Liver (tissue), 9 donors: ENCODE measurements around the gene PRKD1. TPM values are rescaled to one million over a fixed set of nuclear protein-coding genes. Genes with fewer than 3 reads are reported as not detected.

Experiments
- DNase-seq: peaks from one replicate; pipeline ENCODE4 v3.0.0-alpha.2; 2017; ENCODE audit warnings: low spot score
- H3K27ac ChIP-seq, 2 donors: one replicate each; pipeline ENCODE4 v1.7.0; 2013; ENCODE audit warnings: inconsistent platforms in 2 of 2, low read length in 2 of 2, control low read depth in 1 of 2, low read depth in 1 of 2, mild to moderate bottlenecking in 1 of 2
- H3K27me3 ChIP-seq, 4 donors: one replicate each; pipeline versions ENCODE4 v1.6.1 to v1.7.0; 2013; ENCODE audit warnings: low read length in 3 of 4, inconsistent platforms in 1 of 4, mild to moderate bottlenecking in 1 of 4, moderate library complexity in 1 of 4; ENCODE audit not compliant: control insufficient read depth in 4 of 4, insufficient read depth in 4 of 4
- H3K36me3 ChIP-seq, 4 donors: one replicate each; pipeline versions ENCODE4 v1.6.1 to v1.7.0; 2013; ENCODE audit warnings: low read length in 3 of 4, mild to moderate bottlenecking in 3 of 4, low read depth in 1 of 4, moderate library complexity in 1 of 4; ENCODE audit not compliant: control insufficient read depth in 4 of 4, insufficient read depth in 3 of 4
- H3K4me1 ChIP-seq, 4 donors: one replicate each; pipeline versions ENCODE4 v1.6.1 to v1.7.0; 2013; ENCODE audit warnings: low read length in 3 of 4, mild to moderate bottlenecking in 3 of 4, moderate library complexity in 1 of 4; ENCODE audit not compliant: control insufficient read depth in 4 of 4, insufficient read depth in 4 of 4
- H3K4me3 ChIP-seq, 3 donors: one replicate each; pipeline versions ENCODE4 v1.6.1 to v1.7.0; 2013; ENCODE audit warnings: low read length in 3 of 3, control low read depth in 1 of 3, low read depth in 1 of 3, mild to moderate bottlenecking in 1 of 3
- H3K9ac ChIP-seq, 2 donors: one replicate each; pipeline ENCODE4 v1.7.0; 2013; ENCODE audit warnings: low read length in 2 of 2, mild to moderate bottlenecking in 2 of 2, moderate library complexity in 2 of 2, control low read depth in 1 of 2, low read depth in 1 of 2
- H3K9me3 ChIP-seq, 4 donors: one replicate each; pipeline versions ENCODE4 v1.6.1 to v1.7.0; 2013; ENCODE audit warnings: low read length in 3 of 4; ENCODE audit not compliant: control insufficient read depth in 4 of 4
- FOXA1 ChIP-seq: IDR thresholded peaks from 2 replicates; pipeline ENCODE4 v1.6.1; 2016; ENCODE audit warnings: antibody characterized with exemption
- FOXA2 ChIP-seq: IDR thresholded peaks from 2 replicates; pipeline ENCODE4 v1.6.1; 2016; ENCODE audit warnings: antibody characterized with exemption
- GABPA ChIP-seq, 2 donors: IDR thresholded peaks in 1 of 2; conservative IDR thresholded peaks in 1 of 2; 2 replicates each; pipeline ENCODE4 v1.6.1; 2016; ENCODE audit warnings: antibody characterized with exemption in 2 of 2, mild to moderate bottlenecking in 1 of 2, moderate library complexity in 1 of 2
- HNF4A ChIP-seq, 2 donors: conservative IDR thresholded peaks; 2 replicates each; pipeline ENCODE4 v1.6.1; 2016; ENCODE audit warnings: antibody characterized with exemption in 2 of 2, mild to moderate bottlenecking in 2 of 2
- HNF4G ChIP-seq: IDR thresholded peaks from 2 replicates; pipeline ENCODE4 v1.6.1; 2016; ENCODE audit warnings: antibody characterized with exemption
- MAX ChIP-seq: IDR thresholded peaks from 2 replicates; pipeline ENCODE4 v1.6.1; 2016; ENCODE audit warnings: antibody characterized with exemption
- NR2F2 ChIP-seq: IDR thresholded peaks from 2 replicates; pipeline ENCODE4 v1.6.1; 2016; ENCODE audit warnings: antibody characterized with exemption
- RAD21 ChIP-seq, 2 donors: IDR thresholded peaks; 2 replicates each; pipeline ENCODE4 v1.6.1; 2016; ENCODE audit warnings: antibody characterized with exemption in 2 of 2, mild to moderate bottlenecking in 2 of 2
- REST ChIP-seq: IDR thresholded peaks from 2 replicates; pipeline ENCODE4 v1.6.1; 2016; ENCODE audit warnings: antibody characterized with exemption, mild to moderate bottlenecking
- RXRA ChIP-seq, 2 donors: IDR thresholded peaks; 2 replicates each; pipeline ENCODE4 v1.6.1; 2017 to 2018; ENCODE audit warnings: antibody characterized with exemption in 2 of 2, mild to moderate bottlenecking in 1 of 2
- SP1 ChIP-seq: IDR thresholded peaks from 2 replicates; pipeline ENCODE4 v1.6.1; 2018; ENCODE audit warnings: antibody characterized with exemption, mild to moderate bottlenecking
- TAF1 ChIP-seq: conservative IDR thresholded peaks from 2 replicates; pipeline ENCODE4 v1.6.1; 2016; ENCODE audit warnings: antibody characterized with exemption, mild to moderate bottlenecking
- YY1 ChIP-seq: IDR thresholded peaks from 2 replicates; pipeline ENCODE4 v1.6.1; 2016; ENCODE audit warnings: antibody characterized with exemption, mild to moderate bottlenecking
- ZBTB33 ChIP-seq: IDR thresholded peaks from 2 replicates; pipeline ENCODE4 v1.6.1; 2016; ENCODE audit warnings: antibody characterized with exemption
- WGBS: extraction: QIAGEN DNeasy Blood & Tissue Kit; methylation state at CpG from one replicate; pipeline ENCODE4 v1.1.7; 2013; 5-methylcytosine and 5-hydroxymethylcytosine counted together
- polyA plus RNA-seq, 2 donors: library from polyadenylated mRNA; stranded (reverse) in 1 of 2; unstranded in 1 of 2; fragments of 200-250 nt in 1 of 2; fragments of >200 nt in 1 of 2; fragmentation: Nextera tagmentation in 1 of 2; extraction: Ambion mirVana in 1 of 2; gene quantifications; one replicate each; pipeline versions ENCODE4 v1.2.1 to v1.2.3, GENCODE V29; 2013 to 2015
- total RNA-seq, 2 donors: library from RNA; depleted of rRNA; stranded (reverse); fragments of >200 nt; gene quantifications; one replicate each; pipeline ENCODE4 v1.2.3, GENCODE V29; 2014
- TF ChIP-seq, protein P1 (sequence below): fragments of 150-350 bp; IDR thresholded peaks from 2 replicates; pipeline ENCODE4 v1.5.1; 2017; ENCODE audit warnings: improper control_type of control experiment, low read depth, low read length; ENCODE audit not compliant: missing input control
- donor health status: healthy.
- donor health status: healthy.
- donor health status: healthy.
- donor health status: healthy.
- donor health status: healthy.

The PRKD1 gene
- total and polyA plus RNA-seq, 4 donors = 0.85 to 5.0 (median 0.99) TPM

- Histone ChIP-seq H3K36me3 (no peaks in the 10 kb centered on the region), H3K4me3 (no peak overlapping the region), H3K9me3 (no peaks in the 10 kb centered on the region), H3K9ac (no peak overlapping the region), H3K4me1 (no peaks in the 10 kb centered on the region), H3K27ac (no peak overlapping the region), H3K27me3 (no peaks in the 10 kb centered on the region)
- no peak for DNase-seq
- TF ChIP-seq FOXA1 = no peak
- no peak for TF ChIP-seq FOXA2
- no peak for TF ChIP-seq GABPA (IDR thresholded peaks at IDR 0.05 in 1 of 2, conservative IDR thresholded peaks at IDR 0.05 in 1 of 2)
- TF ChIP-seq YY1 = no peak
- TF ChIP-seq HNF4G = no peak
- no peak for TF ChIP-seq MAX
- no peak for TF ChIP-seq HNF4A (conservative IDR thresholded peaks at IDR 0.05)
- TF ChIP-seq RAD21 (IDR thresholded peaks at IDR 0.05) = no peak
- TF ChIP-seq REST = no peak
- TF ChIP-seq RXRA (IDR thresholded peaks at IDR 0.05) = no peak
- WGBS = 70% methylated on average over 5 of the region's 5 CpGs
Observed at GRCh38 chr14:29821661-29822429, 105.8 kb downstream of the PRKD1 start.

DNA sequence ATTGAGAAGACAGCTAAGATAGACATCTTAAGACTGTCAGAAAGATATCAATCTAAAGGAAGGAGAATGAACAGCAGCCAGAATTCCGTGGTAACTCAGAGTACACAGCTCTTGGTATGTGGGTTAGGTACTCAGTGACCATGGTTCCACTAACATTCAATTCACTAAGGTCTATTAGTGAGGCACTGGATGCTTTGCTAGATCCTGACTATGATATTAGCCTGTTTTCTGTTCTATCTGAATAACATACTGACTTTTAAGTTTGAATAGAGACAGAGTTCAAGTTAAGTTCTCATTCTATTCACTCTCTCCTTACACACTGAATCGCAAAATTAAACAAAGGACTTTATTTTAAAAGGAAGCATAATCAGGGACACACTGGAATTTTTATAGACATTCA lies 106.4 kb downstream of the PRKD1 start:
- Histone ChIP-seq H3K27ac (no peak overlapping the region), H3K27me3 (no peaks in the 10 kb centered on the region), H3K4me3 (no peak overlapping the region), H3K4me1 (no peaks in the 10 kb centered on the region), H3K9me3 (no peaks in the 10 kb centered on the region), H3K9ac (no peak overlapping the region), H3K36me3 (no peaks in the 10 kb centered on the region)
- TF ChIP-seq SP1 (no peak), HNF4A (conservative IDR thresholded peaks at IDR 0.05) (no peak), MAX (no peak), RAD21 (IDR thresholded peaks at IDR 0.05) (no peak), HNF4G (no peak), TAF1 (no peak), ZBTB33 (no peak), YY1 (no peak), GABPA (IDR thresholded peaks at IDR 0.05 in 1 of 2, conservative IDR thresholded peaks at IDR 0.05 in 1 of 2) (no peak), RXRA (IDR thresholded peaks at IDR 0.05) (no peak), REST (no peak), NR2F2 (no peak), FOXA1 (no peak)
- TF ChIP-seq, protein P1, sequence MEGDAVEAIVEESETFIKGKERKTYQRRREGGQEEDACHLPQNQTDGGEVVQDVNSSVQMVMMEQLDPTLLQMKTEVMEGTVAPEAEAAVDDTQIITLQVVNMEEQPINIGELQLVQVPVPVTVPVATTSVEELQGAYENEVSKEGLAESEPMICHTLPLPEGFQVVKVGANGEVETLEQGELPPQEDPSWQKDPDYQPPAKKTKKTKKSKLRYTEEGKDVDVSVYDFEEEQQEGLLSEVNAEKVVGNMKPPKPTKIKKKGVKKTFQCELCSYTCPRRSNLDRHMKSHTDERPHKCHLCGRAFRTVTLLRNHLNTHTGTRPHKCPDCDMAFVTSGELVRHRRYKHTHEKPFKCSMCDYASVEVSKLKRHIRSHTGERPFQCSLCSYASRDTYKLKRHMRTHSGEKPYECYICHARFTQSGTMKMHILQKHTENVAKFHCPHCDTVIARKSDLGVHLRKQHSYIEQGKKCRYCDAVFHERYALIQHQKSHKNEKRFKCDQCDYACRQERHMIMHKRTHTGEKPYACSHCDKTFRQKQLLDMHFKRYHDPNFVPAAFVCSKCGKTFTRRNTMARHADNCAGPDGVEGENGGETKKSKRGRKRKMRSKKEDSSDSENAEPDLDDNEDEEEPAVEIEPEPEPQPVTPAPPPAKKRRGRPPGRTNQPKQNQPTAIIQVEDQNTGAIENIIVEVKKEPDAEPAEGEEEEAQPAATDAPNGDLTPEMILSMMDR = no peak
- 64% methylated on average over 2 of the region's 2 CpGs for WGBS
- no peak for DNase-seq
